Measurements from ENCODE around the gene TLR5.

- no peak for TF ChIP-seq CTCF (IDR thresholded peaks at IDR 0.05)
- no peak for TF ChIP-seq POLR2A (IDR thresholded peaks at IDR 0.05; ENCODE audit: low read depth)
- TF ChIP-seq POLR2AphosphoS5 (IDR thresholded peaks at IDR 0.05), result no peak
Observed at GRCh38 chr1:223144914-223145313, 1.9 kb upstream of the TLR5 start.
